Measurements from ENCODE around the gene EYA4.

- TF ChIP-seq POLR2A (IDR thresholded peaks at IDR 0.05): no peak
- TF ChIP-seq CTCF (IDR thresholded peaks at IDR 0.05): no peak
These were observed 298.5 kb downstream of the EYA4 start for GRCh38 chr6:133539502-133540259.

All from esophagus squamous epithelium (tissue), 4 donors.